ENCODE measurements around the gene WDR73. TPM values are rescaled to one million over a fixed set of nuclear protein-coding genes. Genes with fewer than 3 reads are reported as not detected.

Gene WDR73
- total and polyA plus RNA-seq, 9 of the 15 experiments (the other 6 are each of a cell fraction or from before 2014, with no cell fraction given): 9.2 to 25.4 (median 21.7) TPM

- TF ChIP-seq MECOM (CRISPR knock-in tag; IDR thresholded peaks at IDR 0.05) (no peak), MITF (IDR thresholded peaks at IDR 0.05) (no peak), ZKSCAN3 (CRISPR knock-in tag; IDR thresholded peaks at IDR 0.05) (no peak), ZNF764 (CRISPR knock-in tag; IDR thresholded peaks at IDR 0.05; ENCODE audit: low read depth) (no peak), RBM15 (IDR thresholded peaks at IDR 0.05; ENCODE audit: insufficient read depth, low read length) (no peak), HDAC1 (IDR thresholded peaks at IDR 0.05) (peak in 1 of 2 experiments; percentile 55; a peak in 2 of 4 replicates), HDAC6 (IDR thresholded peaks at IDR 0.05; ENCODE audit: low read depth, low read length) (peak; percentile 24; the same call in 1 of the 2 replicates), NBN (IDR thresholded peaks at IDR 0.05; ENCODE audit: low read depth) (no peak), ID3 (CRISPR knock-in tag; IDR thresholded peaks at IDR 0.05) (no peak), ID3 (tag; IDR thresholded peaks at IDR 0.05) (no peak), STAT5A (IDR thresholded peaks at IDR 0.05; ENCODE audit: borderline replicate concordance, low read length) (no peak), TARDBP (IDR thresholded peaks at IDR 0.05) (no peak), KDM5B (IDR thresholded peaks at IDR 0.05; ENCODE audit: insufficient replicate concordance, low read depth, low read length) (peak; percentile 68), NRF1 (conservative IDR thresholded peaks at IDR 0.05 in 1 of 2, IDR thresholded peaks at IDR 0.05 in 1 of 2) (peak; percentile 75 to 80), PHF8 (IDR thresholded peaks at IDR 0.05; ENCODE audit: borderline replicate concordance, low read length) (peak; percentile 53; the same call in 1 of the 2 replicates), MAZ (CRISPR knock-in tag; conservative IDR thresholded peaks at IDR 0.05 in 1 of 2, IDR thresholded peaks at IDR 0.05 in 1 of 2) (peak in 1 of 2 experiments; percentile 57; a peak in 2 of 4 replicates), POLR2G (IDR thresholded peaks at IDR 0.05; ENCODE audit: low read depth, low read length) (peak; percentile 81), BCOR (IDR thresholded peaks at IDR 0.05) (peak; percentile 47; the same call in 1 of the 2 replicates), FUS (optimal IDR thresholded peaks at IDR 0.05; ENCODE audit: low read depth, low read length) (no peak), ZNF282 (CRISPR knock-in tag; IDR thresholded peaks at IDR 0.05) (peak; percentile 79; the same call in 1 of the 2 replicates), FIP1L1 (IDR thresholded peaks at IDR 0.05; ENCODE audit: low read depth, low read length, poor library complexity, severe bottlenecking) (peak; percentile 64), SP2 (IDR thresholded peaks at IDR 0.05; ENCODE audit: extremely low read depth, low read depth, low read length, poor library complexity, severe bottlenecking) (no peak), TEAD1 (CRISPR knock-in tag; IDR thresholded peaks at IDR 0.05) (no peak; a peak in 1 of 4 replicates), RBM14 (IDR thresholded peaks at IDR 0.05; ENCODE audit: borderline replicate concordance, insufficient read depth, low read depth, low read length) (no peak)
- TF ChIP-seq, protein P1, sequence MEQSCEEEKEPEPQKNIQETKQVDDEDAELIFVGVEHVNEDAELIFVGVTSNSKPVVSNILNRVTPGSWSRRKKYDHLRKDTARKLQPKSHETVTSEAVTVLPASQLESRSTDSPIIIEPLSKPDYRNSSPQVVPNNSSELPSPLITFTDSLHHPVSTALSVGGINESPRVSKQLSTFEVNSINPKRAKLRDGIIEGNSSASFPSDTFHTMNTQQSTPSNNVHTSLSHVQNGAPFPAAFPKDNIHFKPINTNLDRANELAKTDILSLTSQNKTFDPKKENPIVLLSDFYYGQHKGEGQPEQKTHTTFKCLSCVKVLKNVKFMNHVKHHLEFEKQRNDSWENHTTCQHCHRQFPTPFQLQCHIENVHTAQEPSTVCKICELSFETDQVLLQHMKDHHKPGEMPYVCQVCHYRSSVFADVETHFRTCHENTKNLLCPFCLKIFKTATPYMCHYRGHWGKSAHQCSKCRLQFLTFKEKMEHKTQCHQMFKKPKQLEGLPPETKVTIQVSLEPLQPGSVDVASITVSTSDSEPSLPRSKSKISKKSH (CRISPR knock-in tag; IDR thresholded peaks at IDR 0.05): no peak
Observed at GRCh38 chr15:84633311-84634227, 20.5 kb downstream of the WDR73 start (continued).
